NCI-H345 treated with DMSO at 0.1 percent for 48 hours (cell line): ENCODE results near the gene CWC25.
"Not testable (repeated sequence)": the region's sequence is repeated elsewhere in the genome, so short reads cannot be mapped to it uniquely, and the experiment has no call there.

Experiments used
- DNase-seq: peaks from one replicate; lab custom pipeline; 2025; ENCODE audit not compliant: unreplicated experiment; lab: John Stamatoyannopoulos, UW

CWC25 gene

DNA sequence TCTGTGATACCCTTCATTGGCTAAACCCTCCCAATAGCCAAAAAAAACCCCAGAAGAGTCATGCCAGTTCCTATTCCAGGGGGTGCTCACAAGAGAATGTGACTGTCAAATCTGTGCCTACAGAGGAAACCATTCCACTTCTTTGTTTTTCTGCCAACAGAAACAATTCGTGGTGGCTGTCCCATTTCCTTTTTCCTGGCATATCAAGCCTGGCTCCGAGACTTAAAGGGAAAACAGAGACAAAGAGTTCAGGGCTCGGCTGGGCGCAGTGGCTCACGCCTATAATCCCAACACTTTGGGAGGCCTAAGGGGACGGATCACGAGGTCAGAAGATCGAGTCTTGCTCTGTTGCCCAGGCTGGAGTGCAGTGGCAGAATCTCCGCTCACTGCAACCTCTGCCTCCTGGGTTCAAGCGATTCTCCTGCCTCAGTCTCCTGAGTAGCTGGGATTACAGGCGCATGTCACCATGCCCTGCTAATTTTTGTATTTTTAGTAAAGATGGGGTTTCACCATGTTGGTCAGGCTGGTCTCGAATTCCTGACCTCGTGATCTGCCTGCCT lies 34.9 kb downstream of the CWC25 start:
- not testable (repeated sequence) for DNase-seq

DNA sequence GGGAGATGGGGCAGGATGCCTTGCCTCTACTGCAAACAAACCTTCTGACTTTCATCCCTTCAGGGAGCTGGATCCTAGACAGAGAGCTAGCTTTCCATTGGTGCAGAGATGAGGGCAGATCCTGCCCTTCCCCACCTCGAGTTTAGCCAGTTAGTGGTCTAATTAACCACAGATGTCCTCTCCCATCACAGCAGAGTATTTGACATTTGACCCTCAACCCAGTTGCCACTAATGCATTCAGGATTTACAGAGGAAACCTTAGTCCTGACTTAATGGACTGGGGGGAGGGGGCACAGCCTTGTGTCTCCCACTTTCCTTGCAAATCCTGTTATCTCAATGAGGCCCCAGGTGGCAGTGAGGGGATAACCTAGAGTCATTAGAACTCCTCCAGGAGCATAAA lies 35.9 kb downstream of the CWC25 start:
- no peak for DNase-seq

DNA sequence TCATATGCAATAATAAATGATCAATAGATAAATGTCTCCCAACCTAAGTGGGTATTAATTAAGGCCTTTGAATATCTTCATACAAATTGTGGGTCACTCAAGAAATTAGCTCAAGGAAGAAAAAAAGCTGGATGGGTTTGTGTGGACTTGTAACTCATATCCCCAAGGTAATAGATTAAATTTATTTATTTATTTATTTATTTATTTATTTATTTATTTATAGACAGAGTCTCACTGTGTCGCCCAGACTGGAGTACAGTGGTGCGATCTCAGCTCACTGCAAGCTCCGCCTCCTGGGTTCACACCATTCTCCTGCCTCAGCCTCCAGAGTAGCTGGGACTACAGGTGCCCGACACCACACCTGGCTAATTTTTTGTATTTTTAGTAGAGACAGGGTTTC lies 37.1 kb downstream of the CWC25 start:
- DNase-seq = not testable (repeated sequence)

DNA sequence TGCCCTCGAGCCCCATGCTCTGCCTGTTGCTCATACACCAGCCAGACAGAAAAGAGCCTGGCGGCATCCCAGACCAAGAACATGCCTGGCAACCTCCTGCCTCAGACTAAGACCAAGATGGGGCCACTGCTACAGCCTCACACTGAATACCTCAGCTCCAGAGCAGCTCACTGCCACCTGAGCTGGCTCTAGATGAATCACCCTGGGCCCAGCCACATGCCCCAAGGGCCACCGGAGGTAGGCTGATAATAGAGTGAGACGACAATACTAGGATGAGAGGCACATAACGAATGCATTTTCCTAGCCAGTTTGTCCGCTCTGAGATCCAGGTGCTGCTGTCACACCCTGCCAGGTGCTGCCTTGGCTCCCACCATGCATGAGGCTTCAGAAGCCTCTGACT lies 38.7 kb downstream of the CWC25 start:
- DNase-seq = no peak

DNA sequence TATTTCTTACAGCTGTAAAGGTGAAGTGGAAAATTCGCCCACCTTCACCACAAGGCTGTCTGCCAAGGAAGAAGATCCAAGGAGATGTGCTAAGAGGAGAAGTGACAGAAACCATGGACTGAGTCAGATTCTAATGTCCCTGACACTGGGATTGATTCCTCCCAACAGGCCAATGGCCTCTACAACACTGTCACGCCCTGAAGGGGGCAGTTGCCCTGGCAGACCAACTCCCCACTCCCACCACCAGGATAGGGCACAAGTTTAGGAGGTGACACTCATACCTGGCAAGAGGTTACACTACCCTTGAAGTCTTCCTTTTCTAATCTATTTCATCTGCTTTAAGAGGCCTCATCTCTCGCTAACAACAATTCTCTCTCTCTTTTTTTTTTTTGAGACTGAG lies 41.9 kb downstream of the CWC25 start:
- no peak for DNase-seq

- no peak for DNase-seq
These were observed 45.0 kb downstream of the CWC25 start for GRCh38 chr17:38779965-38780752.

- no peak for DNase-seq
These were observed 47.4 kb downstream of the CWC25 start for GRCh38 chr17:38777641-38778250.

GRCh38 chr17:38773258-38773657 lies 51.9 kb downstream of the CWC25 start:
- no peak for DNase-seq

DNA sequence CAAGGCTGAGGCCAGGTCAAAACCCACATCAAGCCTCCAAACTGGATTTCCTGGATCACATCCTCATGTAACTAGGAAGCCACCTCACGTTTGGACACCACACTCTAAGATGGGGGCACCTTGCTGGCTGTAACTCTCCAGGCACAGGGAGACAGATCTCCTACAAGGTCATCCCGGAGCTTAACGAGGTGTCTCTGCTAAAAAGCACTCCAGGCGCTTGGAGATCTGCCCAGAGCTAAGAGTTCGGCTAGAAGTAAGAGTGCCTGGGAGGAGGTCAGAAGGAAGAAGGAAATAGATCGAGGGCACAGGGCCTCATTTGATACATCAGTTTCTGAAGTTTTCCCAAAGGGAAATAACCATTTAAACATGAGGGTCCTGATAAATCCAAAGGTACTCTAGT lies 56.7 kb downstream of the CWC25 start:
- no peak for DNase-seq

DNA sequence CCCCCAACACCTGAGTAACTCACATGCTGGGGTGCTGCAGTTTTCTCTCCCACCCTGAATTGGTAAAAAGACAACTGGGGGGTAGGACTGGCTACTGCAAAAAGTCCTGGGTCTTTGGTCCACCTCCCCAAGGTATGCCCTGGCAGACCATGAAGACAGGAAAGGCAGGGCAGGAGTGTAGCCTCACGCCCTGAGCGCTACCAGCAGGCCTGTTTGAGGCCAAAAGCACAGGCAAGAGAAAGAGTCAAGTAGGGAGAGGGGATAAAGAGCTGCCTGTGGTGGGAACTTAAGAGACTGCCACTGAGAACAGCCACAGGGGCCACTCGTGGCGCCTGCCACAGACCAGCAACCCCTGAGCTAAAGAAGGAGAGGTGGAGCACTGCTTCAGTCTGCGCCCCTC lies 58.8 kb downstream of the CWC25 start:
- DNase-seq = no peak

DNA sequence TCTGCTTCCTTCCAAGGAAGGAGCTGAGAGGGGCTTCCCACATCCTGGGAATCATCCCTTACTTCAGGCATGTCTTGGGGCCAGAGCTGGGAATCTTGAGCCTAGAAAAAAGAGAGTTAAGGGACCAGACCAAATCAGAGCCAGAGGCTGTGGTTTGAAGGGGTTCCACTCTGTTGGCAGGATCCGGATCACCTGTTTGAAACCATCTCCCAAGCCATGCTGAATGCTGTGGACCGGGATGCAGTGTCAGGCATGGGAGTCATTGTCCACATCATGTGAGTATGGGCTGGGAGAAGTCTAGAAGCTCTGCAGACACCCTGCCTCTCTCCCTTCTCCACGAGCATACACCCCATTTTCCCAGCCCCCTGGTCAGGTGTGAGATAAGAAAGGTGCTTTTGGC lies 62.9 kb downstream of the CWC25 start:
- no peak for DNase-seq

DNA sequence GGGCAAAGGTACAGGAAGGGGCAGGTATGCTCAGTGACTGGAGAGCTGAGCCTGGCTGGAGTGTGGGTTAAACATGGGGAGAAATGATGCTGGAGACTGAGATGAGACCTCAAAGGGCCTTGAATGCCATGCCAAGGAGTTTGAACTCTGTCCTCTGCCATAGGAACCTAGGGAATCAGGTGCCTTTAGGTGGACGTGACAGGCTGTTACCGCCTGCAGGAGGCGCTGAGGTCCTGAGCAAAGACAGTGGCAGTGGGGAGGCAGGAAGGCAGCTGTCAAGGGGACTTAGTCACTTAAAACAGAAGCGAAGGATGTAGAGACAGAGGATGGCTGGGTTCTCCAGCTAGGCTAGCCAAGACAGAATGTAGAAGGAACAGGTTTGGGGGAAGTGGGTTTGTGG lies 63.5 kb downstream of the CWC25 start:
- DNase-seq = no peak

DNA sequence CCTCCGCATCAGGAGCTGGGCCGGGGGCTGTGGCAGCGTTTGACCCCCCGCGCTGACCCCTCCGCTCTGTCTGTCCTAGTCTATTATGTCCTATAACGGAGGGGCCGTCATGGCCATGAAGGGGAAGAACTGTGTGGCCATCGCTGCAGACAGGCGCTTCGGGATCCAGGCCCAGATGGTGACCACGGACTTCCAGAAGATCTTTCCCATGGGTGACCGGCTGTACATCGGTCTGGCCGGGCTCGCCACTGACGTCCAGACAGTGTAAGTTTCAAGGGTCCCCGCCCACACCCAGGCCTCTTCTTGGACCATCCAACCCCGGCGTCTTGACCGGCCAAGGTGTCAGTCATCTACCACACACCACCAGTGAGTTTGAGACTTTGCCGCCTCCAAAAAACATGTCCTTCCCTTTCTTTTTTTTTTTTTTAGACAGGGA lies 72.0 kb downstream of the CWC25 start:
- no peak for DNase-seq

GRCh38 chr17:38752308-38753070 lies 72.6 kb downstream of the CWC25 start, which contains the start of gene PSMB3:
Gene PSMB3 (plus strand): TSS chr17:38752741. CDS start chr17:38752827, 86 bp downstream.
- DNase-seq = peak; percentile 99

DNA sequence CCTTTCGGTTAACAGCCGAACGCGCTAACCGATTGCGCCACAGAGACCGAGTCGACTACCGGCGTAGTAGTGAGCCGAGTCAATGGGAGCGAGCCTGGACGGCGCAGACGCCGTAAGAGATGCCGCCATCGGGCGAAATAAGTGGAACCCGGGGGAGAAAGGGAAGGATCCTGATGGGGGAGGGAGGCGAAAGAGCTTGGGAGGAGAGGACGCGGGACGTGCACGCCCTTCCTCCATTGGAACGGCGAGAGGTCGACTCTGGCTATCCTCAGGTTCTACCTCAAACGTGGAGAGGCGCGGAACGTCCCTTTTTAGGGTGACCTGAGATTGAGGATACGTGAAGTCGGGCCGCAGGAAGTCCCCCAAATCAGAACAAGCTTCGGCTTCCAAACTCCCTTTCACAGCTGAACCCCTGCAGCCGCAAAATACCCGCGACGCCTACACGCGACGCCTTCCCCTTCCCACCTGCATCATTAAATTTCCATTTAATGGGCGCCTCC lies 73.3 kb downstream of the CWC25 start:
- DNase-seq = peak; percentile 64

DNA sequence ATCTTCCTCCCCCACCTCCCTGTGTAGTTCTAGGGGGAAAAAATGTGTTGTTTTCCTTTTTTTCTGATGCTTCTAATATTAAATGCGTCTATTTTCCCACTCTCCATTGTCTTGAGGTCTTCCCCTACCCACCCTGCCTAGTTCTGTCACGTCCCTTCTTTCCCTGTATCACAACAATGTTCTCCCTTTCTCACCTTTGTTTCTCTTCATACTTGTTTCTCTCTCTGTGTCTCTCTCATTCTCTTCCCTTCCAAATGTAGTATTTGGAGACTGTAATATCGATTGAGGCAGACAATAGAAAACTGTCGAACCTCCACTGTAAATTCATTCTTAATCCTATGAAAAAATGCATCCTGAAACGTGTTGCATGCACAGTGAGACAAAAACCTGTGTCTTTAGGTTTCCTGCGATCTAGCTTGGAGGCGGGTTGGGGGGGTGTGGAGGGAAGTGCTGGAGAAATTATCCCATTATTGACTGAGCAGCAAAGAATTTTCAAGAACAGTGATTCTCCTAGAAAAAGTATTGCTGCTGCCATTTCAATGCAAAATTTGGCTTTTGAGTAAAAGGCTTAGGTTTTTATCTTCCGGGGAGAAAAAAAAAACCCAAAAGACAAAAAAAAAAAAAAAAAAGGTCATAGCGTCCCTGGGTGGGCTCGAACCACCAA lies 73.8 kb downstream of the CWC25 start:
- peak; percentile 64 for DNase-seq
